NCI-H2171 treated with DMSO at 0.1 percent for 48 hours (cell line): ENCODE measurements around the gene LINGO3.
A peak's percentile ranks its signal among the peaks of the same experiment; 100 is the strongest.

Source experiments
- DNase-seq: peaks from one replicate; lab custom pipeline; 2025; lab: John Stamatoyannopoulos, UW

The LINGO3 gene

DNA sequence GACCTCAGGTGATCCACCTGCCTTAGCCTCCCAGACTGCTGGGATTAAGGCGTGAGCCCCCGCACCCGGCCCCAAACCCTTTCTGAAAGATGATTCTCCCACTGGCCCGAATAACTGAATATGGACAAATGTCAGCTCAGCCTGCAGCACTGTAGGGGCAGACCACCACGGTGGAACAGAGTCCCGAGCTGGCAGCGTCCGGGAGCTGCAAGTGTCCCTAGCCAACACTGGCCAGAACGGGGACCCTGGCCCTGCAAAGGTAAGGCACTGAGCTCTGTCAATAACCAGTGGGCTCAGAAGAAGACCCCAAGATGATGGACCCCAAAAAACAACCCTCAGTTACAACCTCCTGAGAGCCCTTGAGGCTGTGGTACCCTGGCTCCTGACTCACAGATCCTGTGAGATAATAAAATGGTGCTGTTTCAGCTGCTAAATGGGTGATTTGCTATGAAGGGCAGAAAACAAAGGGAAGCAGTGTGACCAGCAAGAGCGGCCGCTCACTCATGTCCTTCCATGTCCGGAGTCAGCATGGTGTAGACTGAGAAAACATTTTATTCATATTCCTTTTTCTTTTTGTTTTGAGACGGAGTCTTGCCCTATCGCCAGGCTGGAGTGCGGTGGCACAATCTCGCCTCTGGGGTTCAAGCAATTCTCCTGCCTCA lies 18.9 kb upstream of the LINGO3 start:
- no peak for DNase-seq

- no peak for DNase-seq
These were observed 17.5 kb upstream of the LINGO3 start for GRCh38 chr19:2325281-2326046.

GRCh38 chr19:2324220-2324948 lies 16.4 kb upstream of the LINGO3 start:
- DNase-seq, result no peak

DNA sequence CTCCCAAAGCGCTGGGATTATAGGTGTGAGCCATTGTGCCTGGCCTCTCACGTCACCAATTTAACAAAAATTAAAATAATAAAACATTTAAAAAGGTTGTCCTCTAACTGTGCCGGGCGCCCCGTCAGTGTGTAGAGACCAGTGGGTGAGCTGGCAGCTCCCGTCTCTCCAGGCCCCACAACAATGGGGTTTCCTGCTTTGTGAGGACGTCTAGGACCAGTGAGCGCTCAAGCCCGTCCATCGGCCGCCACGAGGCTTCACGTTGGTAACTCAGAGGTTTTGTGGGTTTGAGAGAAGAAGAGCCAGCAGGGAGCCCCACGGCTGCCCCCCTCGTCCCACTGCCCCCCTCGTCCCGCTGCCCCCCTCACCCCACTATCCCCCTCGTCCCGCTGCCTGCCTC lies 15.8 kb upstream of the LINGO3 start:
- DNase-seq, result no peak

- DNase-seq, result no peak
These were observed 13.8 kb upstream of the LINGO3 start for GRCh38 chr19:2321565-2322283.

DNA sequence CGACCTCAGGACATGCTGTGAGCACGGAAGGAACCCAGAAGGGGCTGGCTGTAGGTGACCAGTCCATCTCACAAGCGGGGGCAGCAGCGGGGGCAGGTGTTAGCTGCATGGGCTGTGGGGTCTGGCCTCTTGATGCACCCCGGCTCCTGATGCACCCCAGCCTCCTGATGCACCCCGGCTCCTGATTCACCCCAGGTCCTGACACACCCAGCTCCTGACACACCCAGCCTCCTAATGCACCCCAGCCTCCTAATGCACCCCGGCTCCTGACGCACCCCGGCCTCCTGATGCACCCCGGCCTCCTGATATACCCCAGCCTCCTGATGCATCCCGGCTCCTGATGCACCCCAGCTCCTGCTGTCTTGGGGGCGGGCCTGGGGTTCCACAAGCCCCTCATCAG lies 13.0 kb upstream of the LINGO3 start:
- DNase-seq, result no peak

DNA sequence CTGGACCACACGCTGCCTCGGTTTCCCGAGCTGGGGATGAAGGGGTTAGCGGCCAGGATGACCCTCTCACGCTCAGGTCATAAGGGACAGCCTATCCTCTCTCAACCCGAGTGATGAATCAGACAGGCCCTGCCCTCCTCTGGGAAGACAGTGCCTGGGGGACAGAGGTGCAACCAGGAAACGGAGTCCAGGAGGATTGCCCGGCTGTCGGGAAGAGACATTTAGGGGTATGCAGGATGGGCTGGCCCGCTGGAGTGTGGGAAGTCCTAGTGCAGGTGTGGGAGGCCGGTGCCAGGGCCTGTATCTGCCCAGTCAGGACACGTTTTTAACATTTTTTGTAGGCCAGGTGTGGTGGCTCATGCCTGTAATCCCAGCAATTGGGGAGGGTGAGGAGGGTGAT lies 12.1 kb upstream of the LINGO3 start:
- no peak for DNase-seq

DNA sequence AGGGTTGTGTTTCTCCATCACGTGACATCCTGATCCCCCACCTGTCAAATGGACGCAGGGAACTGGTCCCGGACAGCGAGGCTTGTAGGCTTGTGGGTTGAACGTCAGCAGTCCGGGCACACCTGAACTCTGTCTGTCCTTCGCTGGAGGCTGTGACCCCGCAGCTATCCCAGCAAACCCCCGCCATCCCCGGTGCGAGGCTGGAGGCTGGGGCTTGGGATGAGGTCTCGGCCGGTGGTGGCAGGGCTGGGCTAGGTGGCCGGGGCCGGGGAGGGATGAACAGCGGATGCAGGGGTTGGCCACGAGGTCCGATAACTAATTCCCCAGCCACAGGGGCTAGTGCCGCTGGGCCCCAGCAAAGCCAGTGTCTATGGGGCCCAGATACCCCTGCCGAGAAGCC lies 11.6 kb upstream of the LINGO3 start:
- no peak for DNase-seq

DNA sequence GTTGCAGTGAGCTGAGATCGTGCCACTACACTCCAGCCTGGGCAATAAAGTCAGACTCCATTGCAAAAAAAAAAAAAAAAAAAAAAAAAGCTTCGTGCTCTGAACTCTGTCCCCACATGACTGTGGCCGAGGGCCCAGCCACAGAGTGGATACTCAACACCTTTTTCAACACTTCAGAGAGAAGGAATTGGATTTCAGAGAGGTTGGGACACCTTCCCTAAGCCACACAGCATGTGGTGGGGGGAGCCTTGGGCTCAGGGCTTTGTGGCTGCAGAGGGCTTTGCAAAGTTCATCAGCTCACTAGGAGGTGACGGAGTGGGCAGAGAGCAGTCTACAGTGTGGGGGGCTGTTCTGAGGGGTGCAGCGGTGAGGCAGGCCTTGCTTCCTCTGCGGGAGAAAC lies 11.0 kb upstream of the LINGO3 start:
- no peak for DNase-seq

DNA sequence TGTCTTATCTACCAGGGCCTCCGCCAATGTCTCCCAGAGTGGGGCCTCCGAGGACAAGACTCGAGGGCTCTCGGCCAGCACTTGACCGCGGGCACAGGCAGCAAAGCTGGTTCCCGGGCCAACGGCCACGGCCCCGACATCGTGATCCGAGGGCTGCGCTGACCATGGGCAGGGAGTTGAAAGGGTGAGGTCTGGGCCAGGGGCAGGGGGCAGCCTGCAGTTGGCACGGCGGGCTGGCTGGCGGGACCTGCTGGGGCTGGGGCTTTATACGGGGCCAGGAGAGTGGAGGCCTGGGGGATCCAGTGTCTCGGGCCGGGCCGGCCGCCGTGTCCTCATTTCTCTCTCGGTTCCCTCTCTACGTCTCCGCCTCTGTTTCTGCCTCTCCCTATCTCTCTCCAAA lies 9.8 kb upstream of the LINGO3 start:
- no peak for DNase-seq

DNA sequence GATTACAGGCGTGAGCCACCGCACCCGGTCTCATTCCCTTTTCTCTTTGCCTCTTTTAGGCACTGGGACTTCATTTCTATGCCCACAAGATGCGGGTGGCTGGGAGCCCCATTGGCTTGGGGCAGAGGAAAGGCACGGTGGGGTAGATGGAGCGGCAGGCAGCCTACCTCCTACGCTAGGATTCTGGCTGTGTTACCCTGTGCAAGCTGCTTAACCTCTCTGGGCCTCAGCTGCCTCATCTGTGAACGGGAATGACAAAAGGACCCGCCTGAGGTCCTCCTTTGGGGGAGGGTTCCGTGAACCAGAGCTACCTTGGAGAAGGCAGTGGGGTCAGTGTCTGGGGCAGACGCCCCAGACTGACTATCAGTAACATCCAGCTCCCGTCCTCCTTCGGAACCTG lies 9.3 kb upstream of the LINGO3 start:
- DNase-seq, result no peak

DNA sequence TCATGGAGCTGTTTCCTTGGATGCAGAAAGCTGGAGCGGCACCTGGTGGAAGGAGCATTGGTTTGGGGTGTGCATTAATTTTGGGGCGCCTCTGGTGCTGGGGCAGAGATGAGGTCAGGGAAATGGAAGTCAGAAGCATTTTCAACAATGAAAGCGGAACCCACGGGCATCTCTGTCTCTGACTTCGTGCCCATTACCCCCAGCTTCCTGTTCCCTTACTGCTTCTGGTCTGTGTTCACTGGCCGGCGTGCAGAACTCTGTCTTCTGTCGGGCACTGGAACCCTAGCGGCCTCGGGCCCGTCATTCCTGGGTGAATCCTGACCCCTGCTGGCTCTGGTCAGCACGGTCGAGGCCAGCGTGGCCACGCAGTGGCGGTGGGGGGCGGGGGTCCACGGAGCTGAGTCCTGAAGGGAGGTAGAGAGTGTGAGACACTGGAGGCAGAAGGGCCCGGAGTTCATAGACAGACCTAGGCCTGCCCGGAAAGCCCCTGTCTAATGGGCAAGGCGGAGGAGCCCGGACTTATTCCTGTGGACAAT lies 7.9 kb upstream of the LINGO3 start:
- no peak for DNase-seq

DNA sequence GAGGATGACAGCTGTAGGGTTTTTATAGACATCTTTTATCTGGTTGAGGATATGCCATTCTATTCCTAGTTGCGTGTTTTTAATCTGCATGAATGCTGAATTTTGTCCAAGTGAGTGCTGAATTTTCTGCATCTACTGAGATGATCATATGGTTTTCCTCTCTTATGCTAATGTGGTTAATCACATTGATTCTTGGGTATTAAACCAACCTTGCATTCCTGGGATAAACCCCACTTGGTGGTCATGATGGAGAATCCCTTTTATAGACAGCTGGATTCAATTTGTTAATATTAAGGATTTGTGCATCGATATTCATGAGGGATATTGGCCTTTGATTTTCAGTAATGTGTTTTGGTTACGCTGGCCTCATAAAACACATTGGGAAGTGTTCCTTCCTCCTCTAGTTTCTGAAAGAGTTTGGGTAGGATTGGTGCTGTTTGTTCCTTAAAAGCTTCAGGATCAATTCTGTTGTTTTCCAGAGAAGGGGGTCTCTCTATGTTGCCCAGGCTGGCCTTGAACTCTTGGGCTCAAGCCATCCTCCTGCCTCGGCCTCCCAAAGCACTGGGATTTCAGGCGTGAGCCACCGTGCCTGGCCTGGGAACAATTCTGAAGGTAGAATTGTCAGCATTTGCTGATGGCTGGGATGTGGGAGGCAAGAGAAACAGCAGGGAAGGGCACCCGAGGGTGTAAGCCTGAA lies 7.3 kb upstream of the LINGO3 start:
- DNase-seq, result no peak

DNA sequence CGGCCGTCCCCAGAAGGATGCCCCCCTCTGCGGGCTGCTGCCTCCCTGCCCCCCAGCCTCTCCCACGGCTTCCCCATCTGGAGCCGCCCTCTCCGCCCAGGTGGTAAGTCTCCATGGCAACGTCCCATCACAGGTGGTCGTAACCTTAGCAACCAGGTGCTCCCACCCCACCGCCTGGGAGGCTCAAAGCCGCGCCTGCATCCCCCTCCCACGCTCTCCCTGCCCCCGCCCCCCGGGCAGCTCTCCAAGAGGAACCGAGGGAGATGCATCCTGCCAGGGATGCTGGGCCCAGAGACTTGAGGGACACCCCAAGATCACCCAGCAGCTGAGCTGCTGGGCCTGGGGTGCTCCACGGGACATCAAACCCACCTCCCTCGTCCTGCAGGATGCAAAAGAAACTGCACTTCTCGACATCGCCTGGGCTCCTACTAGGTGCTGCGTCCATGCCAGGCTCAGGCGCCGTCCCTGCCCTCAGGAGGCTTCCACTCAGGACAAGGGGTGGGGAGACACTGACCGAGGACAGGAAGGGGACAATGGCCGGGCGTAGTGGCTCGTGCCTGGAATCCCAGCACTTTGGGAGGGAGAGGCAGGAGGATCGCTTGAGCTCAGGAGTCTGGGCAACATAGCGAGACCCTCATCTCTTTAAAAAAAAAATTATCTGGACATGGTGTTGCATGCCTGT lies 5.0 kb upstream of the LINGO3 start:
- peak; percentile 85 for DNase-seq

DNA sequence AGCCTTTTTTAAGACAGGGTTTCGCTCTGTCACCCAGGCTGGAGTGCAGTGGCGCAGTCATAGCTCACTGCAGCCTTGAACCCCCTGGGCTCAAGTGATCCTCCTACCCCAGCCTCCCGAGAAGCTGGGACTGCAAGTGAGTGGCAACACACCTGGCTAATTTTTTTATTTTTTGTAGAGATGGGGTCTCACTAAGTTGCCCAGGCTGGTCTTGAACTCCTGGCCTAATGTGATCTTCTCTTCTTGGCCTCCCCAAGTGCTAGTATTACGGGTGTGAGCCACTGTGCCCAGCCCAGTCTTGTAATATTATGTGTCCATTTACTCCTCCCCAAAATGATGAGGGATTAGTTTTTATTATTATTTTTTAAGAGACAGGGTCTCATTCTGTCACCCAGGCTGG lies 3.1 kb upstream of the LINGO3 start:
- DNase-seq, result no peak

GRCh38 chr19:2309734-2310362 lies 1.9 kb upstream of the LINGO3 start:
- DNase-seq, result peak; percentile 90

- no peak for DNase-seq
These were observed 389 bp downstream of the LINGO3 start for GRCh38 chr19:2307518-2308012.

DNA sequence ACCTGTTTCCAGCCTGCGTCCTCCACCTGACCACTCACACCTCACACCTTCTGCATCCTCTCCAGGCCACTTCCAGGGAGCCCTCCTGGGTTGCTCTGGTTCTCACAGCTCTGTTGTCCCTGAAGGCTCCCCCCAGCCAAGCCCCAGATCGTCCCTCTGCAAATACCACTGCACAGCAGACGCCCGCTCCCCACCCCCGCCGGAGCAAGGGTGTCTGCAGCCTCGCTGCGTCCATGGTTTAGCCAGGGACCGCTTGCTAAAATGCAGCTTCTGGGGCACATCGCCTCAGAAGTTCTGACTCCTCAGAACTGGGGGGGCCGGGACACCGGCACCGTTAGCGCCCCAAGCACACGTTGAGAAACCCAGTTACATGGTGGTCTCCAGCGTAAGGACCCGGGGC lies 983 bp downstream of the LINGO3 start:
- DNase-seq, result no peak

DNA sequence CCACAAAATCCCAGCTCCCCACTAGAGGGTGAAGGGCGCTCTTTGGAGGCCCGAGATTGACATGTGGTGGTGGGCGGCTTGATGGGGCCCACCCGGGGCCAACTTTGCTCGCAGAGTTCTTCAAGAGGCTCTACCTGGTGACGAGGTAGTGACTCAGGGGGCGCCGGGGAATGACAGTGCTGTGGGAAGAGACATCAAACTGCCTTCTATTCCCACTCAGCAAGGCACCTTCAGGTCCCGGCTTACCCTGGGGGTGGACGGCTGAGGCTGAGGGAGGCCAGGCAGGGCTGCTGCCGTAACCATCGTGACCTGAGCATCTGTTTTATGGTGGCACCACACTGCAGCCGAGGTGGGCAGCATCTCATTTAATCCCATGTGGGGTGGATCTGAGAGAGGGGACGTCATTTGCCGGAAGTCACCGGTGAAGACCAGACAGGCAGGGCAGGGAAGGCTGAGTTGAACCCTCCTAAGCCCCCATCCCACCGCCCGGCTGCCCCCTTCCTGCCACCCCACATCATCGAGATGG lies 1.6 kb downstream of the LINGO3 start:
- no peak for DNase-seq
